Measurements from ENCODE around the gene CCDC187. TPM values are rescaled to one million over a fixed set of nuclear protein-coding genes. Genes with fewer than 3 reads are reported as not detected.

CCDC187 gene
- total RNA-seq, 4 donors from 2014 or later, result 0.27 to 5.1 (median 2.2) TPM

GRCh38 chr9:136297016-136297691 is 6.7 kb downstream of the CCDC187 start:
- Histone ChIP-seq H3K9me3 (no peaks in the 10 kb centered on the region), H3K27me3 (no peaks in the 10 kb centered on the region)

GRCh38 chr9:136296434-136297015 is 7.4 kb downstream of the CCDC187 start:
- no peak for DNase-seq
- H3K4me3 ChIP-seq, result no peak overlapping the region
- no peaks in the 10 kb centered on the region for H3K27me3 ChIP-seq
- intact Hi-C loops (cut with DNase I; ENCODE audit: low total_unique reads), result no loop called here
- H3K4me1 ChIP-seq, result no peaks in the 10 kb centered on the region
- no peak for TF ChIP-seq POLR2A (IDR thresholded peaks at IDR 0.05)
- no peaks in the 10 kb centered on the region for H3K36me3 ChIP-seq
- no peak overlapping the region for H3K27ac ChIP-seq
- no peaks in the 10 kb centered on the region for H3K9me3 ChIP-seq

More at GRCh38 chr9:136297016-136297691, 6.7 kb downstream of the CCDC187 start:
- intact Hi-C loops (cut with DNase I; ENCODE audit: low total_unique reads), result no loop called here
- H3K4me3 ChIP-seq, result no peak overlapping the region
- H3K36me3 ChIP-seq, result no peaks in the 10 kb centered on the region
- no peak for DNase-seq
- no peaks in the 10 kb centered on the region for H3K4me1 ChIP-seq
- TF ChIP-seq POLR2A (IDR thresholded peaks at IDR 0.05), result no peak
- no peak for TF ChIP-seq CTCF (IDR thresholded peaks at IDR 0.05)
- H3K27ac ChIP-seq, result no peak overlapping the region

DNA sequence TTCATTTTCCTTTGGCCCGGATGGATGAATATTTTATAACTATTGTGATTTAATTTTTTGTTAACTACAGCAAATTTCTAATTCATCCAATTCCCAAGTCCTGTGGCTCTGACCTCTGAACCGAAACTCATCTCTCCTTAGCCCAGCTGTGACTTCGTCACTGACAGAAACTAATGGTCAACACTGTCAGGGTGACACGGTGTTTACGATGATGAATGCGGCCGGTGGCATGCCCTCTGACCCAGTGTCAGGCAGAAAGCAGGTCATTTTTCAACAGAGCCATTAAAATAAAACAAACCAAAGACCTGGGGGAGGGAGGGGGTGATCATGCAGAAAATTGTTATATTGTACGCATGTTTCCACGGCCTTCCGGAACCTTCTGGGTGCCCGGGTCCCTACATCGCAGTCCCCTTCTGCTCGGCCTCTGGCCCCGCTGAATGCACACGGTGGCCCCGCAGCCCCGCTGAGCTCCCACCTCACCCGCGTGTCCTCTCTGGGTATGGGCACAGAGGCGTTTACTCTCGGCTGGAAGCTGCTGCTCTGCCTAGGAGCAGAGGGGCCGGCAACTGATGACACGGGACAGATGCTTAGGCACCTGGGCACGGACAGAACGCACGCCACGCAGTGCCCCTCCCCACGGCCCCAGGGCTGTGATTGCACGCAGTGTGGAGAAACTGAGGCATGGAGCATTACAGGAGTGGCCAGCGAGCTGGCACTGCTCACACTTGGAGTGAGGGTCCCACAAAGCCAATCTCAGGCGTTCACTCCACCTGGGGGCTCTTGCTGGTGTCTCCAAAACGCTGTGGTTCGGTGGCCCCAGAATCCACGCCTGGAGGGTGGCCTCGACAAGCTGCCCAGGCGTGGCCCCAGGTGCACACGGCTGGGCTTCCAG is 8.1 kb downstream of the CCDC187 start:
- H3K27me3 ChIP-seq, result no peaks in the 10 kb centered on the region
- no peak overlapping the region for H3K27ac ChIP-seq
- no peaks in the 10 kb centered on the region for H3K36me3 ChIP-seq
- intact Hi-C loops (cut with DNase I; ENCODE audit: low total_unique reads), result no loop called here
- DNase-seq, result no peak
- H3K4me3 ChIP-seq, result no peak overlapping the region
- H3K9me3 ChIP-seq, result no peaks in the 10 kb centered on the region
- H3K4me1 ChIP-seq, result no peaks in the 10 kb centered on the region
- TF ChIP-seq POLR2A (IDR thresholded peaks at IDR 0.05) (no peak), CTCF (IDR thresholded peaks at IDR 0.05) (no peak)

DNA sequence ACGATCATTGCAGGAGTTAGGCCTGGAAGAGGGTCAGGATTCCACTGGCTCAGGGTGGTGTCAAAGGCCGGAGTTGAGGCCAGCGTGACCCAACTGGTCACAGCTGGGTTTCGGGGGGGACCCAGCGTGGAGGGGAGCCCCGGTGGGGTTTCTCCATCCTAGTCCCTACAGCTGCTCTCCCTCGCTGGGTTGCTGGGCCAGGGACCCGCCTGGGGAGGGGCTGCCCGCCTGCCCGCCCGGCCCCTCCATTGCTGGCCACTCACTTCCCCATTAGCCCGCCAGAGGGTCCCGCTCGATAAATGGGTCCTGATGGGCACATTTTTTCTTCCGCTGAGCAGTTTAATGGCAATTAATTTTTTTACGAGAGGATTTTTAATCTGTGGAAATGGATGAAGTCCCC is 8.8 kb downstream of the CCDC187 start:
- TF ChIP-seq POLR2A (IDR thresholded peaks at IDR 0.05) (no peak), CTCF (IDR thresholded peaks at IDR 0.05) (no peak)
- Histone ChIP-seq H3K27ac (no peak overlapping the region), H3K4me1 (no peaks in the 10 kb centered on the region), H3K4me3 (no peak overlapping the region), H3K9me3 (no peaks in the 10 kb centered on the region), H3K36me3 (no peaks in the 10 kb centered on the region), H3K27me3 (no peaks in the 10 kb centered on the region)
- no peak for DNase-seq
- intact Hi-C loops (cut with DNase I; ENCODE audit: low total_unique reads), result no loop called here

- TF ChIP-seq POLR2A (IDR thresholded peaks at IDR 0.05) (no peak), CTCF (IDR thresholded peaks at IDR 0.05) (no peak)
- Histone ChIP-seq H3K27ac (no peak overlapping the region), H3K9me3 (no peaks in the 10 kb centered on the region), H3K36me3 (no peaks in the 10 kb centered on the region), H3K4me3 (no peak overlapping the region), H3K4me1 (no peaks in the 10 kb centered on the region), H3K27me3 (no peaks in the 10 kb centered on the region)
- no peak for DNase-seq
- intact Hi-C loops (cut with DNase I; ENCODE audit: low total_unique reads), result no loop called here
These were observed 9.5 kb downstream of the CCDC187 start for GRCh38 chr9:136294437-136294836.

Measured in uterus (tissue), 4 donors.